GM03348 (cell line): ENCODE results near the gene PKN1.
"Not testable (repeated sequence)": the region's sequence is repeated elsewhere in the genome, so short reads cannot be mapped to it uniquely, and the experiment has no call there.

Source experiments
- DNase-seq: peaks from one replicate; pipeline ENCODE4 v3.0.0; 2012; ENCODE audit warnings: low spot score

The PKN1 gene

GRCh38 chr19:14432791-14433553 is at the start of gene PKN1:
Gene PKN1, plus strand, starts transcription at chr19:14433306. Its CDS starts 216 bp downstream, at chr19:14433522.
- DNase-seq = peak; percentile 94

- peak; percentile 86 for DNase-seq
Measured at GRCh38 chr19:14383661-14384555, 49.2 kb upstream of the PKN1 start.

DNA sequence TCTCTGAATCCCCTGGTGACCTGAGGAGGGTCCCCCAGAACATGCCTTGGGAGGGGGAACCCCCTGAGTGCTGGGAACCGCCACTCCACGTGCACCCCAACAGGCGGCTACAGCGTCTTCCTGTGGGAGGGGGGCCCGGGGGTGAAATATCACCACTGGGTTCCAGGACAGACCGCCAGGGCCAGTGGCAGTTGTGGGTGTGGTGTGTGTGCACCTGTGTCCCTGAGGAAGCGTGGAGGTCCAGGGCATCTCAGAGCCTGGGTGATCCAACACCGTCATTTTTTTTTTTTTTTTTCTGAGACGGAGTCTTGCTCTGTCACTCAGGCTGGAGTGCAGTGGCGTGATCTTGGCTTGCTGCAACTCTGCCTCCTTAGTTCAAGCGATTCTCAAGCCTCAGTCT is 47.6 kb upstream of the PKN1 start:
- DNase-seq = no peak

DNA sequence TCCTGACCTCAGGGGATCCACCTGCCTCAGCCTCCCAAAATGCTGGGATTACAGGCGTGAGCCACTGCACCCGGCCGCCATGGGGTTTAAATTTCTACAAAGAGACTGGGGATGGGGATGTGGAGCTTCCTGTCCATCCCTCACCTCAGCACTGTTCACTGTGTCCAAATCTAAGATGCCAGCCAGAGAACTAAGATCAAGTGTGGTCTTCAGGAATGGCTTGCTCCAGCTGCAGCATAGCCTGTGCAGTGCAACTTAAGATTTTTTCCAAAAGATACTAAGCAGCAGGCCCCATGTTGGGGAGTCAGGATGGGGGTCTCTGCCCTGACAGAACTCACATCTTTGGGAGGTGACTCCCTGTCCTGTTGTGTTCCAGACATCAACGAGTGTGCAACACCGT is 42.6 kb upstream of the PKN1 start:
- no peak for DNase-seq

DNA sequence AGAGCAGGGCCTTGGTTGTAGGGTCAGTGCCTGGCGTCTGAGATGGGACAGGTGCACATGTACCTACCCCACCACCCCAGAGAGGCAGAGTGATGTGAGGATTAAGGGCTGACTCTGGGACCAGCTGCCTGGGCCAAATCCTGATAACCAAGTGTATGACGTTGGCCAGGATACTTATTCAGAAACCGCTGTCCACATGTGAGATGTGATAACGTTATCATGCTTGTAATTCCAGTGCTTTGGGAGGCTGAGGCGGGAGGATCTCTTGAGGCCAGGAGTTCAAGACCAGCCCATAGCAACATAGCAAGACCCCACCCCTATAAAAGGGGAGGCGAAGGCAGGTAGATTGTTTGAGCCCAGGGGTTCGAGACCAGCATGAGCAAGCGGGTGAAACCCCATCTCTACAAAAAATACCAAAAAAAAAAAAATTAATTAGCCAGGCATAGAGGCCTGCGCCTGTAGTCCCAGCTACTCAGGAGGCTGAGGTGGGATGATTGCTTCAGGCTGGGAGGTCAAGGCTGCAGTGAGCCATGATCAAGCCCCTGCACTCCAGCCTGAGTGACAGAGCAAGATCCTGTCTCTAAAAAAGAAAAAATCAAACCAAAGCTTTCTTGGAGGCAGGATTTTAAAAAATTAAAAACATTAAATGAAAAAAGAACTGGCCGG is 41.8 kb upstream of the PKN1 start:
- no peak for DNase-seq

DNA sequence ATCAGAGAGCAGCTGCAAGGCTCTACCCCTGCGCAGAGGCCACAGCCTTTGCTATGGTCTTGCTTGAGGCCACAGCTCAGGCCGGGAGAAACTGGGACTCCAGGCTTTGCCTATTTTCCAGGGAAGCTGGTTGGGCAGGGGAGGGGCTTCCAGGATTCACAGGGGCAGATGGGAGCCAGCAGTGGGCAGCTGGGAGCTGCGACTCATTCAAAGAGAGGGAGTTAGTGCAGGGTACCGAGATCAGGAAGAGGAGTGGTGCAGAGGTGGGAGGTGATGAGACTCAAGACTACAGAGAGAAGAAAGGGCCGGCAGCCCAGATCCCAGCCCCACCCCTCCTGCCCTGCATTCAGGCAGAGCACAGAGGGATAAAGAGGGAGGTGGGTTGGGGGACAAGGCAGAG is 39.8 kb upstream of the PKN1 start:
- DNase-seq = peak; percentile 2

- no peak for DNase-seq
Measured at GRCh38 chr19:14394167-14394566, 38.9 kb upstream of the PKN1 start.

DNA sequence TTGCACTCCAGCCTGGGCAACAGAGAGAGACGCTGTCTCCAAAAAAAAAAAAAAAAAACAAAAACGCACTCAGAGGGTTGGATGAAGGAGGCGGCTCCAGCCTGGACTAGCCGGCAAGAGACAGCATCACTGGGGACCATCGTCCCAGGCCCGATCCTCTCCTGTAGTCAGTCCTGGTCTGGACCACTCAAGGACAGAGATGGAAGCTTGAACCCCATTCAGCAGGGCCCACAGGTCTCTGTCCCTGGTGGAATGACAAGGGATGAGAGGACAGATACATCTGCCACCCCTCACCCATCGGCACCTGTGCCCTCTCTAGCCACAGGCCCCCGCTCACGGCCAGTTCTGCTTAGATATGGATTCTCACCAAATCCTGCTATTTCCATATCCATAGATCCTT is 37.8 kb upstream of the PKN1 start:
- no peak for DNase-seq

- peak; percentile 48 for DNase-seq
Measured at GRCh38 chr19:14395710-14396336, 37.3 kb upstream of the PKN1 start.

DNA sequence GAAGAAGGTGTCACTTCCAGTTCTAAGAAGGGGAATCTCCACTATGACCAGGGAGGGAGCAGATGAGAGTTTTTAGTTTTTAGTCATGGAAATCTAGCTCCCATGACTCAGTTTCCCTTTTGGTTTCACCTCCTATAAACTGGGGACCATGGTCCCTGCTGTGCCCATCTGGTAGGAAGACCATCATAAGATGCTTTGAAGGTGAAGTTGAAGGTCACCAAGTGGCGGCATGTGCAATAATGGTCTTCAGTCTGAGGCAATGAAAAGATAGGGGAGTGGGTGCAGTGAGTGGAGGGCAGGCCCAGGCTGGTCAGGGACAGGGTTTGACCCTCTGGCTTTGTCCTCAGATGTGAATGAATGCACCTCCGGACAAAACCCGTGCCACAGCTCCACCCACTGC is 36.4 kb upstream of the PKN1 start:
- not testable (repeated sequence) for DNase-seq

DNA sequence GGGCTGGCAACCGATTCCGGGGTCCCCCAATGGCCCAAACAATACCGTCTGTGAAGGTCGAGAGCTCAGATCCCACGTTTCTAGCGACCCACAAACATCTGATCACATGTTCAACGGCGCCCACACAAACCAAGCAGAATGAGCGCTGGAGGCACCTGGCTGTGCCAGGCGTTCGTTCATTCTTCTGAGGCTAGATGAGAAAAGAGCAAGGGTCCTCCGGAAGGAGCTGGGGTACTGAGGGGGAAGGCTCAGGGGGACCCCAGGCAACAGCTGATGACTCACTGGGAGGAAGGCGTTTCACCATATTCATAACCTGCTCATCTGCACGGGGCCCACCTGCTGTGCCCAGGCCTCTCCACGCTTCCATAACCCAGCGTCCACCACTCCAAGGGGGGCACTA is 35.9 kb upstream of the PKN1 start:
- DNase-seq = not testable (repeated sequence)

- DNase-seq = no peak
Measured at GRCh38 chr19:14400951-14401431, 32.1 kb upstream of the PKN1 start.

DNA sequence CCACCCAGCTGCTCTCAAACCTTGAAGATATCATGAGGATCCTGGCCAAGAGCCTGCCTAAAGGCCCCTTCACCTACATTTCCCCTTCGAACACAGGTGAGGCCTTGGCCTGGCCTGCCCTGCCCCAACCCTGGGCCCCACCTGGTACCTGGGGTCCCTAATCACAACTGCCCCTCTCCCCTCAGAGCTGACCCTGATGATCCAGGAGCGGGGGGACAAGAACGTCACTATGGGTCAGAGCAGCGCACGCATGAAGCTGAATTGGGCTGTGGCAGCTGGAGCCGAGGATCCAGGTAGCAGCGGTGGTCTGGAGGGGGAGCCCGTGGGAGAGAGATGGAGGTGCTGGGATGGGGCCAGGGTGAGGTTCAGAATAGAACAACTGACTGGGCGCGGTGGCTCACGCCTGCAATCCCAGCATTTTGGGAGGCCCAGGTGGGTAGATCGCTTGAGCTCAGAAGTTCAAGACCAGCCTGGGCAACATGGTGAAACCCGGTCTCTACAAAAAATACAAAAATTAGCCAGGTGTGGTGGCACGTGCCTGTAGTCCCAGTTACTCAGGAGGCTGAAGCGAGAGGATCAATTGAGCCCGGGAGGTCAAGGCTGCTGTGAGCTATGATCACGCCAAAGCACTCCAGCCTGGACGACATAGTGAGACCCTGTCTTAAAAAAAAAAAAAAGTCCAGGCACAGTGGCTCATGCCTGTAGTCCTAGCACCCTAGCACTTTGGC is 31.5 kb upstream of the PKN1 start:
- no peak for DNase-seq

DNA sequence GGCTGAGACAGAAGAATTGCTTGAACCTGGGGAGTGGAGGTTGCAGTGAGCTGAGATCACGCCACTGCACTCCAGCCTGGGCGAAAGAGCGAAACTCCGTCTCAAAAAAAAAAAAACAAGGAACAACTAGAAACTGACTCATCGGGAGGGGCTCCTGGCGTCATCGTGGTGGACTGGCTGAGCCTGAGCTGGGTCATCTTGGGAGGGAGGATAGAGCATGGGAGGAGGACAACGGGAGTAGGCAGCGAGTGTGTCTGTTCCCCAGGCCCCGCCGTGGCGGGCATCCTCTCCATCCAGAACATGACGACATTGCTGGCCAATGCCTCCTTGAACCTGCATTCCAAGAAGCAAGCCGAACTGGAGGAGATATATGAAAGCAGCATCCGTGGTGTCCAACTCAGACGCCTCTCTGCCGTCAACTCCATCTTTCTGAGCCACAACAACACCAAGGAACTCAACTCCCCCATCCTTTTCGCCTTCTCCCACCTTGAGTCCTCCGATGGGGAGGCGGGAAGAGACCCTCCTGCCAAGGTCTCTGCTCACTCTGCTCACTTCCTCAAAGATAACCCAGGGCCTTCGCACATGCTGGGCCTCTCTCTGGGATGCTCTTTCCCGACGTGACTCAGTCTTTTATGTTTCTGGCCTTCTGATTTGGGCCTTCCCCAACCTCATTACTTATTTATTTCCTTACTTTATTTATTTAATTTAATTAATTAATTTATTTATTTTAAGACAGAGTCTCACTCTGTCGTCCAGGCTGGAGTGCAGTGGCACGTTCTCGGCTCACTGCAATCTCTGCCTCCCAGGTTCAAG is 30.6 kb upstream of the PKN1 start:
- peak; percentile 91 for DNase-seq

DNA sequence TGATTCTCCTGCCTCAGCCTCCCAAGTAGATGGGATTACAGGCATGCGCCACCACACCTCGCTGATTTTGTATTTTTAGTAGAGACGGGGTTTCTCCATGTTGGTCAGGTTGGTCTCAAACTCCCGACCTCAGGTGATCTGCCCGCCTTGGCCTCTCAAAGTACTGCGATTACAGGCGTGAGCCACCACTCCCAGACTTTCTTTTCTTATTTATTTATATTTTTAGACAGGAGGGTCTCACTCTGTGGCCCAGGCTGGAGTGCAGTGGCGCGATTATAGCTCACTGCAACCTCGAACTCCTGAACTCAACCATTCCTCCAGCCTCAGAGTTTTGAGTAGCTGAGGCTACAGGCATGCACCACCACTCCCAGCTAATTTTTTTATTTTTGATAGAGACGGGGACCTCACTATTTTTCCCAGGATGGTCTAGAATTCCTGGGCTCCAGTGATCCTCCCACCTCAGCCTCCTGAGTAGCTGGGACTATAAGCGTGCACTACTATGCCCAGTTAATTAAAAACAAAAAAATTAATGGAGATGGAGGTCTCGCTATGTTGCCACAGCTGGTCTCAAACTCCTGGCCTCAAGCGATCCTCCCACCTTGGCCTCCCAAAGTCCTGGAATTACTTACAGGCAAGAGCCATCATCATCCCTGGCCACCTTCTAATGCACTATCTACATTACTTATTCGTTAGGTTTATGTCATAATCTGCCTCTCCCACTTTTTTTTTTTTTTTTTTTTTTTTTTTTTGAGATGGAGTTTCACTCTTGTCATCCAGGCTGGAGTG is 29.8 kb upstream of the PKN1 start:
- not testable (repeated sequence) for DNase-seq

DNA sequence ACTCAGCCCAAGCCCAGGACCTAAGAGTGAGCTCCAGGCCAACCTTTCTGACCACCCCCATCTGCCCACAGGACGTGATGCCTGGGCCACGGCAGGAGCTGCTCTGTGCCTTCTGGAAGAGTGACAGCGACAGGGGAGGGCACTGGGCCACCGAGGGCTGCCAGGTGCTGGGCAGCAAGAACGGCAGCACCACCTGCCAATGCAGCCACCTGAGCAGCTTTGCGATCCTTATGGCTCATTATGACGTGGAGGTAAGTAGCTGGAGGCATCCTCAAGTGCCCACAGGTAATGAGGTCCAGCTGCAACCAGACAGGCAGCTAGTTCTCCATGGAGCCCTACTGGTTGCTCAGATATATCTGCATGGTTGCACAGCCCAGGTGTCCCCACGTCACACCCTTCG is 28.8 kb upstream of the PKN1 start:
- DNase-seq = no peak

DNA sequence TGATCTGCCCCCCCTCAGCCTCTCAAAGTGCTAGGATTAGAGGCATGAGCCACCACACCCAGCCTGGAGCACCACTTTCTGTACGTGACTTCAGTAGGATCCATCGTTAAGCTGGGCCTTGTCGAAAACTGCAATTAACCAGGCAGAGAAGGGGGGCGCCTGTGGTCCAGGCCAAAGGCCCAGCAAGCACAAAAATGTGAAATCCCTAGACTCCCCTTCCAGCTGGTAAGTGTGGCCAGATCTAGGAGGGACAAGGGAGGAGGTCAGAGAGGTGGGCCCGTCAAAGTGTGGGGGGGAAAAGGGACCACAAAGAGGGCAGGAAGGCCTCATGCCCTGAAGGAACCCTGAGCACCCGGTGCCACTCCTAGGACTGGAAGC is 27.7 kb upstream of the PKN1 start:
- no peak for DNase-seq

GRCh38 chr19:14405758-14406644 is 27.1 kb upstream of the PKN1 start:
- peak; percentile 95 for DNase-seq
